HG03432 (cell line): ENCODE measurements around the gene NPSR1.
"Not testable (repeated sequence)": the region's sequence is repeated elsewhere in the genome, so short reads cannot be mapped to it uniquely, and the experiment has no call there.

ENCODE experiments used
- ATAC-seq: cut with Tn5 transposase; IDR thresholded peaks from one replicate; pipeline ENCODE4 v1.9.1; 2021; ENCODE audit warnings: mild to moderate bottlenecking, moderate library complexity; ENCODE audit not compliant: unreplicated experiment

The NPSR1 gene

DNA sequence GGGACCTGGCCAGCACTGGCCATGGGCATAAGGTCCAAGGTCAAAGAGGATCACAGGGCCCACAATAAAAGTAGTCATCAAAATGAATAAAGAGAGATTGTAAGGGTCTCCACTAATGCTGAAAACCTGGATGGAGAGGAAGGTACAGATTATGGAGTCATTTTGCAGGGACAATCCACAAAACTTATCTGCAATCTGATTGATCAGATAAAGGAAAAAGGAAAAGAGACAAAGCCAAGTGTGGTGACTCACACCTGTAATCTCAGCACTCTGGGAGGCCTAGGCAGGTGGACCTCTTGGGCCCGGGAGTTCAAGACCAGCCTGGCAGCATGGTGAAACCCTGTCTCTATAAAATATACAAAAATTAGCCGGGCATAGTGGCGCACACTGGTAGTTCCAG is 174.0 kb downstream of the NPSR1 start:
- no peak for ATAC-seq

DNA sequence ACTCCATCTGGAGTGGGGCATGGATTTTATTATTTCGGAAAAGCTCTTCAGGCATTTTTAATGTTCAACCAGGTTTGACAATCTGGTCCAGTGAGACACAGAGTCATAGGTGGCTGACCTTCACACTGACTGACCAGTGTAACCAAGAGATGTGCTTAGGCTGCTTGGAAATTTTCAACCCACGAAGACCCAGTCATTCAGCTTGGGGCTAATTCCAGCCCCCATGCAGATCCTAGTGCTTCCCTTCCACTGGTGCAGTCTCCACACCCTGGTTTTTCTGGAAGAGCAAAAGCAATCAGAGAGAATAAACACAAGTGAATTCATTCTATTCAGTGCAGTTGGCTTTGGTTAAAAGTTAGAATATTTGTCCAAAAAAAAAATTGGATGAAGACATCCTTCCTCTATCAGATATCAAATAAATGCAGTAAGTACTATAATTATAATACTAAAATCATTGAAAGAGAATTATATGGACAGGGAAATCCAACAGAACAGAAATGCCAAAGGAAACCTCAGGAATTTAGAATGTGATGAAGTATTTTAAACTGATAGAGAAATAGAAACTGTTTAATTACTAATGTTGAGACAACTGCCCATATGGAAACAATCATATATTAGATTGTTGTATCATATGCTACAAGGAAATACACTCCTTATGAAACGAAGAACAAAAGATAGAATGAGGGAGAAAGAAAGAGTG is 178.0 kb downstream of the NPSR1 start:
- no peak for ATAC-seq

DNA sequence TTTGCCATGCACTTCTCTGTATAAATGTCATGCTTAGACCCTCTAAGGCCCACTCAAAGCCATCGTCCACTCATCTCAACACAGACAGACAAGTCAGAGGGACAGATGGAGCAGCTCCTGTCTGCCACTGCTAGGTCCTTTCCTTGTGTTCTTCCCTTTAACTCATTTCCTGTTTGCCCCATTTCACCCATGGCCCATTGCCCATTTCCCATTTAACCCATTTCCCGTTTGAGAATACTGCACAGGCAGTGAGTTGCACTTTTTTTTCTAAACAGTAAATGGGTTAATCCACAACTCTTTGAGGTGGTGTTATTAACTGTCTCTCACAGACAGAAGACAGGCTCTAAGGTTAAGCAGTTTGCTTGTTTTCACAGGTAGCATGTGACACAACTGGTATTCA is 179.3 kb downstream of the NPSR1 start:
- no peak for ATAC-seq

DNA sequence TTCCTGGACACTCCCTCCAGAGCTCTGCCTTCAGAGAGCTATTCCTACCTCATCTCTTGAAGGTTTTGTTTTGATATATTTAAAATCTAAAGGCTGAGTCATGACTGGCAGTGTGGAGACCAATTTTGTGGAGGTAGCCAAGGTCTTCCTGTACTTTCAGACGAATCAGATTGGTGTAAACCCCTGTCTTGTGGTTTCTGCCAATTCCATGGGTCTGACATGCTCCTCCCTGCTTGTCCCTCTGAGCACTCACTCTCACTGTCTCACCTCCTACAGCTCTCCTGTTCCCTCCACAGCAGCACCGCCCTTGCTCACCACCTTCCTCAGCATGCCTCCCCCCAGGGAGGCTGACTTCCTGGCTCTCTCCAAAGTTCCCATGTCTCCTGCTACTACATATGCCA is 179.8 kb downstream of the NPSR1 start:
- no peak for ATAC-seq

DNA sequence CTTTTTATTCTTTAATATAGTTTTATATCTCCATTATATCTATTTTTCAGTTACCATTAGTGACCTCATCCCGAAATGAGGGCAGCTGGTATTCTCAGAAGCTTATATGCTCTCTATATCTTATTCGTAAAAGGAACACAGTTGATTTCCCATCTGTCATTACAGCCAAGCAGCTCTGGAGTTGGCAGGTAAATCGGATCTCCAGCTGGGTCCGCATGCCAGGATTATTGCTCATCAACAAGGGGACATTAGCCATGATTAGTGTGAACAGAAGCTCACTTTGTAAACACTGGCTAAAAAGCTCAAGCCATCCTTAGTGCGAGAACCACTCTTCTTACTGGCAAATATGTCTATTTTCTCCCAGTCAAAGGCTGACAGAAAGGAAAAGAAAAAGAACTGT is 180.3 kb downstream of the NPSR1 start:
- ATAC-seq, result no peak

DNA sequence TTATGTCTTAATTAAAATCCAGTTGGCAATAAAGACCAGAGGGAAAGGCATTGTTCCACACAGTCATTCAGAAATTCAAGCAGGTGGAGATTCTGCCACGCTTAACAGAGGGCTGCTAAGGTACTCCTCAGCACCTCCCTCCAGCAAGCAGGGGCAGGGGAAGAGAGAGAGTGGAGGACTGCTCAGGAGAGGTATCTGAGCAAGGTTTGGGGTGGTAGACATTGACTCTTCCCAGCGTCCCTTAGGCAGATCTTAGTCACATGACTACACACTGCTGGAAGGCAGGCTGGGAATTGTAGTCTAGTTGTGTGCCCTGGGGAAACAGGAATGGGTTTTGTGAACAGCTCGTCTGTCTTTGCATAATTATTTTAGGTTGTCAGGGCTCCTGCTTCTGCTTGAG is 181.6 kb downstream of the NPSR1 start:
- ATAC-seq, result no peak

DNA sequence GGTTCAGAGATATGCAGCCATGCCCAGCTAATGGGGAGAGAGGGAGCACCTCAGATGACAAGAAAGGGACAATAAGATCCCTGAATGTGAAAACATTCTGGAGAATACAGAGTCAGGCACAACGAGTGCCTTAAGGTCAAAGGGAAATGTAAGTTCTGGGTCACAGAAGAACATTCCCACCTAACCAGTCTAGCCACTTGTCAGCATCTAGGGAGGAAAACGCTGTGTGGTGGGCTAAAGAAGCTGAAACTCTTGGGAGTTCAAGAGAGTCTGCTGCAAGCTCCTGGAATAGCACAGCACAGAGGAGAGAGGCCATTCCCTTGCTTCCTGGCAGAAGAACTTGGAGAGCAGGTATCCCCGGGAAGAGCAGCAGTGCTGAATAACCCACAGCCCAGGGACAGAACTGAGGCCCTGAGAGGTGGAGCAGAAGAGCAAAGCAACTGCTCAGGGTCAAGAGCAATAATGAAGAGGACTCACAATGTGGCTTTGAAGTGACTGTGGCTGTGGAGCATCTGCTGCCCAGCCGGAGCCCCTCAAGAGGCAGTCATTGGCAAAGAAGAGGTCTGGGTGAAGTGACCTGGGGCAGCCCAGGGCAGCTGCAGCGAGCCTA is 182.3 kb downstream of the NPSR1 start:
- no peak for ATAC-seq

DNA sequence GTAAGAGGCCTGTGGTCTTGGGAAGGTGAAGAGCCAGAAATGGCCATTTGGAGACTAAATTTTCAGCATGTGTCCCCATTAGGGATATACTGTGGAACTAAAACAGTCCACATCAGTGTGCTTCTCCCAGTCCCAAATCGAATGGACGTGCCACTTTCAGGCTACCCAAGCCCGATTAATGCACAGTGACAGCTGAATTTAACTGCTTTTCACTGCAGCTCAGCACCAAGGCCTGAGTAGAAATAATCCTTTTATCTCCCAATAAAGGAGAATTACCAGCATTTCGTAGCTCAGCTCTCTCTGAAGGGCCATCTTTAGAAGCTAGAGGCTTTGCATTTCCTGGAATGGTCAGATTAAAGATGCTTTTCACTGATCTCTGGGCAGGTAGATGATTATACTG is 183.3 kb downstream of the NPSR1 start:
- ATAC-seq, result no peak

DNA sequence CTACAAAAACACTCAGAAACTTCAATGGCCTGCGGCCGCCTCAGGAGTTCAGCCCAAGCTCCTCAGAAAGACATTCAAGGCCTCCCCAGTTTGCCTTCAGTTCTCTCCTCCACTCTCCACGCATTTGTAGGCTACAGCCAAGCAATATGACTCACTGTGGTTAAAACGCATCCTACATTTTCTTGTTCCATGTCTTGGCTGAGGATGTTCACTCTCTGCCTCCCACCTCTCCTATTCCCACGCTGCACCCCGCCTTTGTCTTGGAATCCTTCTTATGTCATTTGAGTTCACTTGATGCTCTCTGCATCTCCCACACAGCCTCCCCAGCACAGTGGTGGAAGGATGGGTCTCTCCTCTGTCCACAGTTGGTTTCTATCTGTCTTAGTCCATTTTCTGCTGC is 184.8 kb downstream of the NPSR1 start:
- no peak for ATAC-seq

DNA sequence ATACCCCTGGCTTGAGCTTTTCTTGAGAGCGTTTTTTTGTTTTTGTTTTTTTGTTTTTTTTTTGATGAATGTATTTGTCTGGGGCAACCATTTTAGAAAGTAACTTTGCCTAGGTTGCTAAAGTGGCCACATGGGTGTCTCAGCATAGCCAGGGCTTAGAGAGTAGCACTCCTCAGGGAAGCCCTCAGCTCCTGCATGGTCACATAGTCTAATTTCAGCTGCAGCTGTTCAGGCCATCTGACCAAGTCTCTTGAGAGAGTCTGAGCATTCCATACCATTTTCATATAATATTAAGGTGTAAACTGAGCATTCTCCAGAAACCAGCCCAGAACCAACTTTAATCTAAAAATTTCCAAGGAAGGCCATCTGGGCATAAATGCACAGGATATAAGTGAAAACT is 186.4 kb downstream of the NPSR1 start:
- ATAC-seq, result no peak

DNA sequence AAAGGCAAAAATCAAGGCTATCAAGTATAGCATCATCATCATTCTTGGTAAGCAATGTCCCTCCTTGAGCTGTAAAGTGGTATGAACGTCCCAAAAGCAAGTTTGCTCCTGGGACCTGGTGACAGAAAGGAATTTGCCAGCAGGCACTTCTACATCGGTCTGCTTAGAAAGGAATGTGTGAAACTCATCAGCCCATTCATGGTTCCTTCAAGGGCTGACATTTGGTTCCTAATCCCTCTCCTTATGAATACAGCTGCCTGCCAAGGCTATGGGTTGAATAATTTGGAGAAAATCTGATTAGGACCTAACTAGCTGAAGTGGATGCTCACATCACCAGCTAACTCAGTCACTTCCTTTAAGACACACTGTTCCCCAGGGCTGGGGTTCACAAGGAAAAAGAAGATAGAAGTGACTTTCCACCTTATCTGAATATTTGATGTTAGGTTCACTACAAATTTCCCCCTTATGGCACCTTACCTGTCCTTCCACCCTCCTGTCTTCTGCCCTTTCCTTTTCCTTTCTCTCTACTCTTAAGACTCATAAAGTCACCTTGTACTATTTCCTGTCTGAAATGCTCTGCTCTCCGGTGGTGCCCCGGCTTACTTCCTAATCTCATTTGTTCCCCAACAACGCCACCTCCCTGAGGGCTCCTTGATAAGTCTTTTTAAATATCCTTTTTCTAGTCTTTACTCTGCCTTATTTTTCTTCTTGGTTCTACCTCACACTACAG is 187.1 kb downstream of the NPSR1 start:
- ATAC-seq, result no peak

DNA sequence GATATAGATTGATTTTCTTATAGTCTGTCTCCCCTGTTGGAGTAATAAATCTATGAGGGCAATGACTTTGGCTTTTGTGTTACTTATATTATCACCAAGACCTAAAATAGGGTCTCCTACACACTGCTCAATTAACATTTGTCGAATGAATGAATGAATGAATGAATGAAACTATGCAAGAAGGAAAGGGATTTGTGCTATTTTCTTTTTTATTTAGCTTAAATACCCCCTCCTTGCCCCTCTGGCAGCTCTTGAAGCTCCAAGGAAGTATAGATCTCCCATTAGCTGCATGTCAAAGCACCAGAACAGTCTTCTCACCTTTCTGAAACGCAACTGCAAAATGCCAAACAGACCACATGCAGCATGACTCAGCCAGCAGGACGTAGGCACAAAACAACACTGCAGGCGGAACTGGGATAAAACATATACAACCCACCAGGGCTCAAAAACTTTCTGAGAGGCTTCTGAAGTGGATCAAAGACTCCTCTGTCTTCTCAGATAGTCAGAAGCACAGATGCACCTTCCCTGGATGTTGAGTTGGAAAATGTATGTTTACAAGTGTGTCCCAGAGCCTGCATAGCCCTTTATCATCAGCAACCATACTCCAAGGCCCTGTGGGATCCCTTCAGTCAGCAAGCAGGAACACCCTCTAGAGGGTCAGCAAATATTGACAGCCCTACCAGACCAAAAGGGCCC is 187.8 kb downstream of the NPSR1 start:
- ATAC-seq, result no peak

DNA sequence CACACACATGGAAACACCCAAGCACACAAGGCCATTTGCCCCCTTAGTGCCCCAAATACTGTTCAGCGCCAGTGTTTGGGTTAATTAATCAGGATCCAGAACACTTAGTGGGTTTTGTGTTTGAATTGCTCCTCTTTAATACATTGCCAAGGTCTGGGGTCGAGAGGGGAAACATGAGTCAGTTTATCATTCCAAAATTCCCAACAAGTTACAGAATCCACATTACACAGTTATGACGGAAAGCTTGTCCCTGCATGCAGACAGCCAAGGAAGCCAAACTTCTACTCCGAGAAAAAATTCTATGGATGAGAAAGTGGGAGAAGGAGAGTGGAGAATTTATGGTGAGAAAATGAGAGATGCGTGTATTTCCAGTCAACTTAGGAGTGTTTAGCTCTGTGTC is 189.0 kb downstream of the NPSR1 start:
- ATAC-seq, result no peak

DNA sequence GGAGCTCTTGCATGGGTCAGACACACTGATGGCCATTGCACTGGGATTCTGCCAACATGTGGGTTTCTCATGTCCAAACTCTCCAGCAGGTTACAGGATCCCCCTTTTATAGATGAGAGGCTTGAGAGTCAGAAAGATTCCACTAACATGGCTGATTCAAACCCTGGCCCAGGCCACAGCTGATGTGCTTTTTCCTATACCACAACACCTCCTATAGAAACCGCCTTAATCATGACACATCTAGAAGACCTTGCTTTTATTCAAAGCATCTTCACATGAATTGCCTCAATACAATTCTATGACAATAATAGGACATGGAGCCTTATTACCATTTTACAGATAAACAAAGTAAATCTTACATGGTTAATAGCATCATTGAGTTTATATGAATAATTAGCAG is 190.7 kb downstream of the NPSR1 start:
- ATAC-seq, result no peak

DNA sequence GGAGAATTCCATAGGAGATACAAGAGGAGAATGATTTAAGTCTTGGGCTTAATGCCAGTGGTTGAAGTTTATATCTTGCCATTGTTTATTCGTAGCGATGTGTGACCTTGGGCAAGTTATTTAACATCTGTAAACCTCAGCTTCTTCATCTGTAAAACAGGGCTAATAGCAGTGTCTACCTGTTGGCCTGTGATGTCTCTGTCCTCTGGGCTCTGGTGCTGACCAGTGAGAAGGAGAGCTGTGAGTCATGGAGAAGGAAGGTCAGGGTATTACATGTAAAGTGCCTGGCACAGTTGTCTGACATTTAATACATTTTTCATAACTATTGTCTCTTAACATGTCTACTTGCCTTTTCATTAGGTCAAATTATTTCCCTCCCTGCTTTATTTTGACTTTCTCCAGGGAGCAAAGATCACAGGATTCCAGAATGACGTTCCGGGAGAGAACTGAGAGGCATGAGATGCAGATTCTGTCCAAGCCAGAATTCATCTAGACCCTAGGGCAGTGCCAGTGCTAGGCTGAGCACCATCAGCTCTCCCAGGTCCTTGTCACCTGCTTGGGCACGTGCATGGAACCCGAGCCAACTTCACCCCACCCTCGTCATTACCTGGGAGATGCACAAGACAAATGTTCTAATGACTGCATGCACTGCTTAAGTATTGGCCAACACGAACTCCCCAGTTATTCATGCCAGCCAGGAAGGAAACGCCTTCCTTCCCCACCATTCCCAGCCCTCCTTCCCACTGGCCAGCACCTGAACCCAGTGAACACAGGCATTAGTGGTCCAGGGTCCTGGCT is 191.3 kb downstream of the NPSR1 start:
- ATAC-seq, result no peak

DNA sequence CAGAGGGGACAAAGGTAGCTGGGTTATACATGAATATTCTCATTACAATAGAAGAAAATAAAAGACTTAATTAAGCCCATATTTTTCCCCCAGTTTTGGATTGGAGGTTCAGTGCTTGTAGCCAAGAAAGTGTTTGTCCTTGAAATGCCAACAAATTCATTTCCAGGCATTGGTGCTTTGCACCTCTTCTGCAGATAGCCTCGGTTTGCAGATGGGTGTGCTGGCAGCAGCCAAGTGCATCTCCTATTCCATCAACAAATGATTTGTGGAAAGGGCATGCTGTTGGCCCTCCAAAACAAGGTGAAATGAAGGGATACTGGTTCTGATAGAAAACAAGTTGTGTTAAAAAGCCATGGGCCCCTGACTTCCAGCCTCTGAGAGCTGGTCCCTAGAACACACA is 192.0 kb downstream of the NPSR1 start:
- no peak for ATAC-seq

DNA sequence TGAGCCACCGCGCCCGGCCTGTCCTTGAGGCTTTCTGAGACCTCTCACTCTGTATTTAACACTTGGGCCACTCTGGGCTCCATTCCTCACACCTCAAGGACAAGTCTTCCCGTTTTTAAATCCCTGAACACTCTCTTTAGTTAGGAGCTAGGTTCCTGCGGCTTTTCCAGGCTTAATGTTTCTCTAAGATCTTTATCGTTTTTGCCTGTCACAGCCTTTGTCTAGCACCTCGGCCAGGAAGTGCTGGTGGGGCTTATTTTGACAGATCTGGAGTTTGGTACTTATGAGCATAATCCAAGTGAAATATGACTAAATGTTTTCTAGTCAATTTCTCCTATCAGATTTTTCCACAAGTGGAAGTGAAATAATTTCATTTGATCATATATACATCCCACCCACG is 192.7 kb downstream of the NPSR1 start:
- no peak for ATAC-seq

DNA sequence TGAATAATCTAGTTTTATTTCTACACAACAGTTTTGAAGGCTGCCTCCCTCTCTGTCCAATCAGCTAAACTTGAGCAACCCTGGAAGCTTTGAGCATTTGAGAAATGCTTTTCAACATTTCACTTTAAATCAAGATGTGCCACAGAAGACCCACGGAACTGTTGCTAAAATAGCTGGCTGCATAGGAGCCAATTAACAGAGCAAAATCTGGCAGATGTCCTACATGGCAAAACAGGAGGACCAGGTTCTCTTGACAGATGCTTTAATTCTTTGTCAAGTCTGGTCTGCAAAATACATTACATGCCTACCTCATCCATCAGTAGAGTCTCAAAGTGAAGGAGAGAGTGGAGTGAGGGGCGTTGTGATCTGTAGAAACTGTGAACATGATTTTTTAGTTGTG is 193.4 kb downstream of the NPSR1 start:
- no peak for ATAC-seq

DNA sequence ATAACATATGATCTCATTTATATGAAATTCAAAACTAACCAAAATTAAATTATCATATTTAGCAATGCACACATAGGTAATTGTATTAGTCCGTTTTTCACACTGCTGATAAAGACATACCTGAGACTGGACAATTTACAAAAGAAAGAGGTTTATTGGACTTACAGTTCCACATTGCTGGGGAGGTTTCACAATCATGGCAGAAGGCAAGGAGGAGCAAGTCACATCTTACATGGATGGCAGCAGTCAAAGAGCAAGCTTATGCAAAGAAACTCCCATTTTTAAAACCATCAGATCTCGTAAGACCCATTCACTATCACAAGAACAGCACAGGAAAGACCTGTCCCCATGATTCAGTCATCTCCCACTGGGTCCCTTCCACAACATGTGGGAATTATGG is 200.4 kb downstream of the NPSR1 start:
- not testable (repeated sequence) for ATAC-seq

DNA sequence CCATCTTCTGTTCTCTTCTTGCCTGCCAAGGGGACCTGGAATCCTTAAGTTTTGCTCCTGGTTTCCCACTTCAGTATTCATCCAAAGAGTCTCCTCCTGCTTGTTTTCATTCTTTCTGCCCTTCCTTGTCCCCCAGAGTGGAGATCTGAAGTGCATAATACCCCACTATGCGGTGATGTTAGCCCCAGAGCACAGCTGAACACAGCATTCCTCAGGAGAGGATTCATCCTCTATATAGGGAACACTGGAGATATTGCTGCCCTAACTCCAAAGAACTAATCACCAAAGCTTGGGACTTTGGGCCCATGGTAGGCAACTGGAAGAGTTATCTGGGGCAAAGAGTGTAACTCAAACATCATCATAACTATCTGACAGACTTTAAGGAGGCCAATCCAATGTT is 201.3 kb downstream of the NPSR1 start:
- not testable (repeated sequence) for ATAC-seq

DNA sequence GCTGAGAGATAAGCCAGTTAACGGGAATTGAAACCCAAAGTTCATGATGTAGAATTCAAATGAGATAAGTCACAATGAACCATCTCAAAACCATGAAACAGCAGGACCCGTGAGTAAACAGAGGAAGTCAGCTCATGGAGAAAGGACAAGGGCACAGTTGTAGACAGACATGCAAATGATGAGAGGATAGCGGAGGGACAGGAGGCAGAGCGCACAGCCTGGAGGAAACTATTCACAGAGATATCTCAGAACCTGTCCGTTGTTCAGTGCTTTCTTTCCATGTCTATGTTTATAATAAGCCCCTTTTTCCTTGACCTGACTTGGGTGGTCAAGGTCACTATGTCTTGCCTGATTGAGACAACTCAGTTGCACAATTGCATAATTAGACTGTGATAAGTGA is 208.2 kb downstream of the NPSR1 start:
- ATAC-seq, result not testable (repeated sequence)
